B cell (primary cell): Measurements from ENCODE around the gene MAML3. TPM values are rescaled to one million over a fixed set of nuclear protein-coding genes. Genes with fewer than 3 reads are reported as not detected.

Source experiments
- ATAC-seq: fragments of 200-7000 bp; cut with Tn5 transposase; one replicate; pipeline ENCODE4 v1.10.0; 2021; ENCODE audit warnings: low read depth, mild to moderate bottlenecking, moderate number of reproducible peaks, moderate library complexity
- CTCF ChIA-PET: fragments of 350-600 bp; sonication (Branson Sonifier 250); formaldehyde crosslinking; loops from one replicate; lab custom pipeline; 2021; ENCODE audit warnings: antibody characterized with exemption, inconsistent platforms; lab: Charles Lee
- POLR2A ChIA-PET: fragments of 350-600 bp; sonication (Branson Sonifier 250); formaldehyde crosslinking; loops from one replicate; lab custom pipeline; 2021; ENCODE audit warnings: antibody characterized with exemption; lab: Charles Lee
- DNase-seq: peaks from one replicate; pipeline ENCODE4 v3.0.0; 2013
- H2AFZ ChIP-seq: 2 replicates; pipeline ENCODE4 v1.6.1; 2012; ENCODE audit warnings: mild to moderate bottlenecking, low read depth, low read length; ENCODE audit not compliant: insufficient read depth, poor library complexity, severe bottlenecking
- H3K27ac ChIP-seq, 2 donors: 1 replicate in 1 of 2; 2 replicates in 1 of 2; pipeline ENCODE4 v1.5.1; 2012 to 2013; ENCODE audit warnings: low read length in 2 of 2, mild to moderate bottlenecking in 2 of 2, moderate library complexity in 1 of 2
- H3K27me3 ChIP-seq, 4 experiments: fragments of 200-600 bp in 1 of 4; sonication (generic) in 1 of 4; replicated peaks in 1 of 4; 1 replicate in 2 of 4; 2 replicates in 2 of 4; pipeline versions ENCODE4 v1.6.1 to v1.7.0; 2013 to 2016; ENCODE audit warnings: low read length in 3 of 4, mild to moderate bottlenecking in 2 of 4, mixed read lengths in 1 of 4, moderate library complexity in 1 of 4; ENCODE audit not compliant: insufficient read depth in 4 of 4, control insufficient read depth in 3 of 4; ENCODE audit errors: control extremely low read depth in 1 of 4
- H3K36me3 ChIP-seq, 2 experiments: replicated peaks in 1 of 2; 1 replicate in 1 of 2; 2 replicates in 1 of 2; pipeline versions ENCODE4 v1.6.1 to v1.7.1; 2013; ENCODE audit warnings: low read length in 1 of 2; ENCODE audit not compliant: insufficient read depth in 2 of 2, control insufficient read depth in 1 of 2; ENCODE audit errors: control extremely low read depth in 1 of 2, extremely low read depth in 1 of 2
- H3K4me1 ChIP-seq, 2 donors: fragments of 200-600 bp in 1 of 2; sonication (generic) in 1 of 2; 1 replicate in 1 of 2; 2 replicates in 1 of 2; pipeline versions ENCODE4 v1.5.1 to v1.6.1; 2013 to 2017; ENCODE audit warnings: low read length in 2 of 2; ENCODE audit not compliant: control insufficient read depth in 2 of 2, insufficient read depth in 2 of 2
- H3K4me2 ChIP-seq: replicated peaks from 2 replicates; pipeline ENCODE3; 2012; ENCODE audit warnings: mild to moderate bottlenecking, low read depth, low read length; ENCODE audit not compliant: poor library complexity, severe bottlenecking
- H3K4me3 ChIP-seq, 5 experiments: fragments of 200-600 bp in 1 of 5; sonication (generic) in 1 of 5; 1 replicate in 3 of 5; 2 replicates in 2 of 5; pipeline versions ENCODE4 v1.5.1 to v1.7.0; 2011 to 2016; ENCODE audit warnings: low read length in 4 of 5, mild to moderate bottlenecking in 4 of 5, low read depth in 2 of 5, control low read depth in 1 of 5, moderate library complexity in 1 of 5; ENCODE audit not compliant: insufficient read depth in 1 of 5; ENCODE audit errors: control extremely low read depth in 1 of 5, extremely low read depth in 1 of 5
- H3K79me2 ChIP-seq: fragments of 200-600 bp; sonication (generic); one replicate; pipeline ENCODE4 v1.6.0; 2016; ENCODE audit warnings: low read length; ENCODE audit not compliant: control insufficient read depth, insufficient read depth
- H3K9ac ChIP-seq: fragments of 200-600 bp; sonication (generic); 2 replicates; pipeline ENCODE4 v1.6.1; 2017; ENCODE audit warnings: mild to moderate bottlenecking, low read length, moderate library complexity
- H3K9me3 ChIP-seq, 3 donors: one replicate each; pipeline versions ENCODE4 v1.6.1 to v1.7.1; 2013; ENCODE audit warnings: low read length in 2 of 3; ENCODE audit not compliant: control insufficient read depth in 2 of 3, insufficient read depth in 1 of 3; ENCODE audit errors: control extremely low read depth in 1 of 3
- H4K20me1 ChIP-seq: 2 replicates; pipeline ENCODE4 v1.6.0; 2012; ENCODE audit warnings: mild to moderate bottlenecking, low read length; ENCODE audit not compliant: insufficient read depth, control insufficient read depth, poor library complexity, severe bottlenecking
- H3K27ac Mint-ChIP-seq: one replicate; pipeline ENCODE4 v1.8.0; 2021; ENCODE audit warnings: mixed read lengths
- H3K27me3 Mint-ChIP-seq: one replicate; pipeline ENCODE4 v1.8.0; 2021; ENCODE audit warnings: mixed read lengths
- H3K4me1 Mint-ChIP-seq: one replicate; pipeline ENCODE4 v1.8.0; 2021; ENCODE audit warnings: mixed read lengths
- H3K4me3 Mint-ChIP-seq: one replicate; pipeline ENCODE4 v1.8.0; 2021; ENCODE audit warnings: mixed read lengths
- H3K9me3 Mint-ChIP-seq: one replicate; pipeline ENCODE4 v1.8.0; 2022; ENCODE audit warnings: mixed read lengths; ENCODE audit not compliant: insufficient read depth
- EZH2 ChIP-seq: IDR thresholded peaks from 2 replicates; pipeline ENCODE4 v1.6.1; 2012; ENCODE audit warnings: borderline replicate concordance, low read depth, mild to moderate bottlenecking, moderate library complexity, low read length; ENCODE audit not compliant: insufficient read depth, poor library complexity, severe bottlenecking
- WGBS: methylation state at CpG from one replicate; pipeline ENCODE4 v1.1.5; 2013; ENCODE audit warnings: missing lambda C conversion rate; ENCODE audit not compliant: insufficient coverage; 5-methylcytosine and 5-hydroxymethylcytosine counted together
- intact Hi-C: fragments of 100-400 bp; cut with micrococcal nuclease; formaldehyde crosslinking; loops from one replicate; pipeline ENCODE4 v1.10.0; 2022
- polyA plus RNA-seq: library from polyadenylated mRNA; depleted of rRNA; stranded (reverse); fragments of >200 nt; gene quantifications from 2 replicates; pipeline ENCODE4 v1.2.3, GENCODE V29; 2012
- total RNA-seq, 2 donors: library from RNA; stranded (reverse); fragments of 120-200 nt in 1 of 2; gene quantifications; 1 replicate in 1 of 2; 2 replicates in 1 of 2; pipeline versions ENCODE4 v1.2.3 to v1.2.4, GENCODE V29; 2013 to 2022
- TF ChIP-seq, protein P1 (sequence below): fragments of 200-600 bp; IDR thresholded peaks from one replicate; pipeline ENCODE4 v1.8.0; 2022; ENCODE audit warnings: antibody characterized with exemption, mild to moderate bottlenecking

The MAML3 gene
- total and polyA plus RNA-seq, 2 donors (not counting 1 experiment from before 2014, with no cell fraction given): 0.94 to 5.3 TPM

DNA sequence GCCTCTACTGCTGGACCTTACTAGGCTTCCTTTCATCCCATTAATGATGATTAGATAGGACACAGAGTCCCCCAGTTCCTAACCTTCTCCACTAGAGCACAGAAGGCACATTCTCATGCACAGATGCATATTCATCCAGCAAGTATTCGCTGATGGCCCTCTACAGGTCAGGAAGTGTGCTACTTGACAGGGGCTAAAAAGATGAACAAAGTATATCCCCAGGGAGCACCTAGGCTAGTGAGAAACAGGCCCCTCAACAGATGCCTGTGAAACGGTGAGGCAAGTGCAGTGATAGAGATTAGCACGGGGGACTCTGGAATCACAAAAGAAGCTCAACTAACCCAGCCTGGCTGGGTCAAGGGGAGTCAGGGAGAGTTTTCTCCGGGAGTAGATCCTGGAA, 392.5 kb downstream of the MAML3 start:
- Histone ChIP-seq H3K27ac (no peak overlapping the region), H4K20me1 (no peaks in the 10 kb centered on the region), H3K9me3 (no peaks in the 10 kb centered on the region), H3K9ac (no peak overlapping the region), H3K79me2 (no peaks in the 10 kb centered on the region), H3K27me3 (peaks cover 0 to 4% (median 0%) of the 10 kb centered on the region in 4 experiments), H2AFZ (no peak overlapping the region), H3K4me3 (no peak overlapping the region), H3K4me1 (peaks cover 27 to 30% of the 10 kb centered on the region in 2 donors), H3K4me2 (no peak overlapping the region), H3K36me3 (no peaks in the 10 kb centered on the region)
- peak; percentile 36 for ATAC-seq
- DNase-seq: peak; percentile 25
- H3K9me3 Mint-ChIP-seq: no peaks in the 10 kb centered on the region
- no peak overlapping the region for H3K27ac Mint-ChIP-seq
- WGBS: 29% methylated on average over 3 of the region's 4 CpGs
- intact Hi-C loops: no loop called here
- H3K4me3 Mint-ChIP-seq: peak overlapping the region; percentile 6
- H3K27me3 Mint-ChIP-seq: peaks cover 12% of the 10 kb centered on the region
- CTCF ChIA-PET: no interaction called here
- TF ChIP-seq, protein P1, sequence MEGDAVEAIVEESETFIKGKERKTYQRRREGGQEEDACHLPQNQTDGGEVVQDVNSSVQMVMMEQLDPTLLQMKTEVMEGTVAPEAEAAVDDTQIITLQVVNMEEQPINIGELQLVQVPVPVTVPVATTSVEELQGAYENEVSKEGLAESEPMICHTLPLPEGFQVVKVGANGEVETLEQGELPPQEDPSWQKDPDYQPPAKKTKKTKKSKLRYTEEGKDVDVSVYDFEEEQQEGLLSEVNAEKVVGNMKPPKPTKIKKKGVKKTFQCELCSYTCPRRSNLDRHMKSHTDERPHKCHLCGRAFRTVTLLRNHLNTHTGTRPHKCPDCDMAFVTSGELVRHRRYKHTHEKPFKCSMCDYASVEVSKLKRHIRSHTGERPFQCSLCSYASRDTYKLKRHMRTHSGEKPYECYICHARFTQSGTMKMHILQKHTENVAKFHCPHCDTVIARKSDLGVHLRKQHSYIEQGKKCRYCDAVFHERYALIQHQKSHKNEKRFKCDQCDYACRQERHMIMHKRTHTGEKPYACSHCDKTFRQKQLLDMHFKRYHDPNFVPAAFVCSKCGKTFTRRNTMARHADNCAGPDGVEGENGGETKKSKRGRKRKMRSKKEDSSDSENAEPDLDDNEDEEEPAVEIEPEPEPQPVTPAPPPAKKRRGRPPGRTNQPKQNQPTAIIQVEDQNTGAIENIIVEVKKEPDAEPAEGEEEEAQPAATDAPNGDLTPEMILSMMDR: no peak
- no peak for TF ChIP-seq EZH2
- peaks cover 33% of the 10 kb centered on the region for H3K4me1 Mint-ChIP-seq
- POLR2A ChIA-PET: no interaction called here

DNA sequence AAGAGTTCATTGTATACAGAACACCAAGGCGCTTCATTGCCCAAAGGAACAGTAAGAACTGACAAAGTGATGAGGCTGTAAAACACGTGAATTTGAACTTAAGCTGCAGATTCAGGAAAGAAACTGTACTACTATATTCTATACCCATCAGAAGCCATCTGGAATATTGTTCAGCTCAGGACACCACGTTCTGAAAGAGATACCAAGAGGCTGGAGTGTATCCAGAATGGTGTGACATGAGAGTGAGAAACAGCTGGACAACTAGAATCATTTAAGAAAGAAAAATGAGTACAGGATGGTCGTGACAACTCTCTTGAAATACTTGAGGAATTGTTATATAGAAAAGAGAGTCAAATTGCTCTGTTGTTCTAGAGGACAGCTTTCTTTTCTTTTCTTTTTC, 393.4 kb downstream of the MAML3 start:
- H3K79me2 ChIP-seq: no peaks in the 10 kb centered on the region
- H3K36me3 ChIP-seq: no peaks in the 10 kb centered on the region
- H3K27ac ChIP-seq: no peak overlapping the region
- H3K27me3 Mint-ChIP-seq: peaks cover 12% of the 10 kb centered on the region
- H3K4me2 ChIP-seq: no peak overlapping the region
- no peak overlapping the region for H3K27ac Mint-ChIP-seq
- no peak overlapping the region for H3K4me3 Mint-ChIP-seq
- peaks cover 27 to 30% of the 10 kb centered on the region in 2 donors for H3K4me1 ChIP-seq
- no peak overlapping the region for H2AFZ ChIP-seq
- ATAC-seq (no peak), DNase-seq (no peak)
- H3K27me3 ChIP-seq: peaks cover 0 to 4% (median 0%) of the 10 kb centered on the region in 4 experiments
- TF ChIP-seq, protein P1: no peak
- TF ChIP-seq EZH2: no peak
- ChIA-PET POLR2A (no interaction called here), CTCF (no interaction called here)
- no peak overlapping the region for H3K9ac ChIP-seq
- H3K9me3 Mint-ChIP-seq: no peaks in the 10 kb centered on the region
- no peaks in the 10 kb centered on the region for H3K9me3 ChIP-seq
- WGBS: 83% methylated on average over 1 of the region's 4 CpGs
- intact Hi-C loops: no loop called here
- no peaks in the 10 kb centered on the region for H4K20me1 ChIP-seq
- H3K4me3 ChIP-seq: no peak overlapping the region
- peaks cover 33% of the 10 kb centered on the region for H3K4me1 Mint-ChIP-seq
